HG02884 (cell line): ENCODE measurements around the gene SLC25A12.
A peak's percentile ranks its signal among the peaks of the same experiment; 100 is the strongest.

Experiments used
- ATAC-seq: cut with Tn5 transposase; IDR thresholded peaks from one replicate; pipeline ENCODE4 v1.9.1; 2021; ENCODE audit warnings: mild to moderate bottlenecking, moderate library complexity; ENCODE audit not compliant: unreplicated experiment

The SLC25A12 gene

GRCh38 chr2:171889333-171889732 lies 4.7 kb downstream of the SLC25A12 start:
- ATAC-seq = no peak

GRCh38 chr2:171883275-171883893 lies 10.7 kb downstream of the SLC25A12 start:
- no peak for ATAC-seq

- ATAC-seq = no peak
Measured at GRCh38 chr2:171882089-171882769, 11.8 kb downstream of the SLC25A12 start.

- no peak for ATAC-seq
Measured at GRCh38 chr2:171880774-171881173, 13.3 kb downstream of the SLC25A12 start.

GRCh38 chr2:171879865-171880264 lies 14.2 kb downstream of the SLC25A12 start:
- no peak for ATAC-seq

- peak; percentile 48 for ATAC-seq
Measured at GRCh38 chr2:171878481-171878993, 15.5 kb downstream of the SLC25A12 start.

GRCh38 chr2:171874963-171875362 lies 19.1 kb downstream of the SLC25A12 start:
- ATAC-seq = no peak

- no peak for ATAC-seq
Measured at GRCh38 chr2:171874517-171874916, 19.5 kb downstream of the SLC25A12 start.

GRCh38 chr2:171864357-171864985 lies 29.6 kb downstream of the SLC25A12 start:
- ATAC-seq = no peak

- ATAC-seq = no peak
Measured at GRCh38 chr2:171862501-171862900, 31.5 kb downstream of the SLC25A12 start.

- no peak for ATAC-seq
Measured at GRCh38 chr2:171858397-171858958, 35.6 kb downstream of the SLC25A12 start.

GRCh38 chr2:171855401-171855800 lies 38.6 kb downstream of the SLC25A12 start:
- ATAC-seq = no peak

GRCh38 chr2:171852366-171852888 lies 41.6 kb downstream of the SLC25A12 start:
- ATAC-seq = no peak

- no peak for ATAC-seq
Measured at GRCh38 chr2:171847627-171848026, 46.4 kb downstream of the SLC25A12 start.

GRCh38 chr2:171846894-171847293 lies 47.1 kb downstream of the SLC25A12 start:
- no peak for ATAC-seq

GRCh38 chr2:171841996-171842395 lies 52.0 kb downstream of the SLC25A12 start:
- ATAC-seq = no peak

GRCh38 chr2:171837736-171838135 lies 56.3 kb downstream of the SLC25A12 start:
- no peak for ATAC-seq

- no peak for ATAC-seq
Measured at GRCh38 chr2:171836146-171836910, 57.7 kb downstream of the SLC25A12 start.

GRCh38 chr2:171835386-171835785 lies 58.7 kb downstream of the SLC25A12 start:
- ATAC-seq = no peak

- ATAC-seq = no peak
Measured at GRCh38 chr2:171834286-171834685, 59.8 kb downstream of the SLC25A12 start.

GRCh38 chr2:171832489-171832888 lies 61.6 kb downstream of the SLC25A12 start:
- ATAC-seq = no peak
